Measurements from ENCODE around the gene CNNM4.
"Not testable (repeated sequence)": the region's sequence is repeated elsewhere in the genome, so short reads cannot be mapped to it uniquely, and the experiment has no call there.

CNNM4 gene

GRCh38 chr2:96801786-96802595 is 41.3 kb downstream of the CNNM4 start:
- H4K8ac ChIP-seq (ENCODE audit: low read length) = no peak overlapping the region
- no peak overlapping the region for H2AK5ac ChIP-seq (ENCODE audit: low read length, severe bottlenecking)
- H3K23ac ChIP-seq (ENCODE audit: low read length in 2 of 2) = no peak overlapping the region
- no peak overlapping the region for H3K4ac ChIP-seq (ENCODE audit: low read depth in 1 of 2, low read length in 2 of 2)
- H2BK12ac ChIP-seq (ENCODE audit: low read length in 2 of 2) = no peak overlapping the region
- H3K4me3 ChIP-seq (ENCODE audit: insufficient read depth in 1 of 2, low read depth in 1 of 2, low read length in 2 of 2) = no peak overlapping the region
- no peak overlapping the region for H4K91ac ChIP-seq (ENCODE audit: low read length)
- H3K79me1 ChIP-seq (replicated peaks; ENCODE audit: low read length, poor library complexity, severe bottlenecking) = no peaks in the 10 kb centered on the region
- H2BK120ac ChIP-seq (ENCODE audit: low read depth, low read length) = no peak overlapping the region
- no peak overlapping the region for H3K14ac ChIP-seq (ENCODE audit: low read length in 2 of 2)
- no peak overlapping the region for H3K4me2 ChIP-seq (ENCODE audit: low read length, poor library complexity, severe bottlenecking)
- H3K9ac ChIP-seq (ENCODE audit: low read length) = no peak overlapping the region
- H3K9me3 ChIP-seq (ENCODE audit: control insufficient read depth, low read length) = no peaks in the 10 kb centered on the region
- H2BK15ac ChIP-seq (ENCODE audit: low read depth, poor library complexity, severe bottlenecking) = no peak overlapping the region
- H2BK5ac ChIP-seq (ENCODE audit: low read depth, low read length, poor library complexity, severe bottlenecking) = no peak overlapping the region
- 89% methylated on average over 10 of the region's 10 CpGs for WGBS
- H3K4me1 ChIP-seq (ENCODE audit: control insufficient read depth, insufficient read depth, low read depth, low read length) = peaks cover 9% of the 10 kb centered on the region
- no peak overlapping the region for H3K18ac ChIP-seq (ENCODE audit: low read depth in 1 of 2, low read length in 2 of 2)
- DNase-seq = no peak
- H3K36me3 ChIP-seq (ENCODE audit: control insufficient read depth in 1 of 2, insufficient read depth in 2 of 2, low read depth in 1 of 2, low read length in 2 of 2) = peaks cover 13 to 42% of the 10 kb centered on the region in 2 experiments
- H3K27ac ChIP-seq (ENCODE audit: low read length, poor library complexity, severe bottlenecking) = no peak overlapping the region
- no peaks in the 10 kb centered on the region for H3K27me3 ChIP-seq (ENCODE audit: control insufficient read depth in 1 of 2, insufficient read depth in 1 of 2, low read length in 2 of 2)
- no peak overlapping the region for H2AFZ ChIP-seq (ENCODE audit: low read depth, low read length)

GRCh38 chr2:96802721-96803120 is 42.0 kb downstream of the CNNM4 start:
- H2BK5ac ChIP-seq (ENCODE audit: low read depth, low read length, poor library complexity, severe bottlenecking) = no peak overlapping the region
- H3K27me3 ChIP-seq (ENCODE audit: control insufficient read depth in 1 of 2, insufficient read depth in 1 of 2, low read length in 2 of 2) = no peaks in the 10 kb centered on the region
- no peak overlapping the region for H3K27ac ChIP-seq (ENCODE audit: low read length, poor library complexity, severe bottlenecking)
- H3K36me3 ChIP-seq (ENCODE audit: control insufficient read depth in 1 of 2, insufficient read depth in 2 of 2, low read depth in 1 of 2, low read length in 2 of 2) = peaks cover 13 to 38% of the 10 kb centered on the region in 2 experiments
- no peak overlapping the region for H2BK12ac ChIP-seq (ENCODE audit: low read length in 2 of 2)
- DNase-seq = no peak
- no peak overlapping the region for H4K91ac ChIP-seq (ENCODE audit: low read length)
- no peak overlapping the region for H3K18ac ChIP-seq (ENCODE audit: low read depth in 1 of 2, low read length in 2 of 2)
- H4K8ac ChIP-seq (ENCODE audit: low read length) = no peak overlapping the region
- H2AFZ ChIP-seq (ENCODE audit: low read depth, low read length) = no peak overlapping the region
- no peak overlapping the region for H3K4ac ChIP-seq (ENCODE audit: low read depth in 1 of 2, low read length in 2 of 2)
- H3K4me3 ChIP-seq (ENCODE audit: insufficient read depth in 1 of 2, low read depth in 1 of 2, low read length in 2 of 2) = no peak overlapping the region
- no peak overlapping the region for H2BK15ac ChIP-seq (ENCODE audit: low read depth, poor library complexity, severe bottlenecking)
- peaks cover 9% of the 10 kb centered on the region for H3K4me1 ChIP-seq (ENCODE audit: control insufficient read depth, insufficient read depth, low read depth, low read length)
- H3K23ac ChIP-seq (ENCODE audit: low read length in 2 of 2) = no peak overlapping the region
- no peaks in the 10 kb centered on the region for H3K9me3 ChIP-seq (ENCODE audit: control insufficient read depth, low read length)
- H3K14ac ChIP-seq (ENCODE audit: low read length in 2 of 2) = no peak overlapping the region
- H2BK120ac ChIP-seq (ENCODE audit: low read depth, low read length) = no peak overlapping the region
- no peak overlapping the region for H3K4me2 ChIP-seq (ENCODE audit: low read length, poor library complexity, severe bottlenecking)
- H3K9ac ChIP-seq (ENCODE audit: low read length) = no peak overlapping the region
- no peaks in the 10 kb centered on the region for H3K79me1 ChIP-seq (replicated peaks; ENCODE audit: low read length, poor library complexity, severe bottlenecking)
- WGBS = 91% methylated on average over 5 of the region's 7 CpGs
- no peak overlapping the region for H2AK5ac ChIP-seq (ENCODE audit: low read length, severe bottlenecking)

GRCh38 chr2:96804986-96805385 is 44.3 kb downstream of the CNNM4 start:
- Histone ChIP-seq H2AFZ (ENCODE audit: low read depth, low read length) (no peak overlapping the region), H3K18ac (ENCODE audit: low read depth in 1 of 2, low read length in 2 of 2) (no peak overlapping the region), H3K4ac (ENCODE audit: low read depth in 1 of 2, low read length in 2 of 2) (no peak overlapping the region), H3K79me1 (replicated peaks; ENCODE audit: low read length, poor library complexity, severe bottlenecking) (no peaks in the 10 kb centered on the region), H2AK5ac (ENCODE audit: low read length, severe bottlenecking) (no peak overlapping the region), H3K36me3 (ENCODE audit: control insufficient read depth in 1 of 2, insufficient read depth in 2 of 2, low read depth in 1 of 2, low read length in 2 of 2) (peaks cover 16 to 34% of the 10 kb centered on the region in 2 experiments), H4K8ac (ENCODE audit: low read length) (no peak overlapping the region), H2BK120ac (ENCODE audit: low read depth, low read length) (no peak overlapping the region), H3K9me3 (ENCODE audit: control insufficient read depth, low read length) (no peaks in the 10 kb centered on the region), H4K91ac (ENCODE audit: low read length) (no peak overlapping the region), H3K4me3 (ENCODE audit: insufficient read depth in 1 of 2, low read depth in 1 of 2, low read length in 2 of 2) (no peak overlapping the region), H2BK12ac (ENCODE audit: low read length in 2 of 2) (no peak overlapping the region), H3K4me1 (ENCODE audit: control insufficient read depth, insufficient read depth, low read depth, low read length) (peaks cover 9% of the 10 kb centered on the region), H3K4me2 (ENCODE audit: low read length, poor library complexity, severe bottlenecking) (no peak overlapping the region), H2BK15ac (ENCODE audit: low read depth, poor library complexity, severe bottlenecking) (no peak overlapping the region), H3K14ac (ENCODE audit: low read length in 2 of 2) (no peak overlapping the region), H3K23ac (ENCODE audit: low read length in 2 of 2) (no peak overlapping the region), H3K27me3 (ENCODE audit: control insufficient read depth in 1 of 2, insufficient read depth in 1 of 2, low read length in 2 of 2) (no peaks in the 10 kb centered on the region), H2BK5ac (ENCODE audit: low read depth, low read length, poor library complexity, severe bottlenecking) (no peak overlapping the region), H3K9ac (ENCODE audit: low read length) (no peak overlapping the region), H3K27ac (ENCODE audit: low read length, poor library complexity, severe bottlenecking) (no peak overlapping the region)
- peak; percentile 72 for DNase-seq

GRCh38 chr2:96805946-96806345 is 45.2 kb downstream of the CNNM4 start:
- DNase-seq; H3K79me1 ChIP-seq (replicated peaks; ENCODE audit: low read length, poor library complexity, severe bottlenecking); H3K9ac ChIP-seq (ENCODE audit: low read length); H2AK5ac ChIP-seq (ENCODE audit: low read length, severe bottlenecking); H3K27me3 ChIP-seq (ENCODE audit: control insufficient read depth in 1 of 2, insufficient read depth in 1 of 2, low read length in 2 of 2); H3K4me1 ChIP-seq (ENCODE audit: control insufficient read depth, insufficient read depth, low read depth, low read length); H2AFZ ChIP-seq (ENCODE audit: low read depth, low read length); H2BK12ac ChIP-seq (ENCODE audit: low read length in 2 of 2); H4K91ac ChIP-seq (ENCODE audit: low read length); H2BK5ac ChIP-seq (ENCODE audit: low read depth, low read length, poor library complexity, severe bottlenecking); H3K4me2 ChIP-seq (ENCODE audit: low read length, poor library complexity, severe bottlenecking); H3K18ac ChIP-seq (ENCODE audit: low read depth in 1 of 2, low read length in 2 of 2); H2BK120ac ChIP-seq (ENCODE audit: low read depth, low read length); H4K8ac ChIP-seq (ENCODE audit: low read length); H3K4me3 ChIP-seq (ENCODE audit: insufficient read depth in 1 of 2, low read depth in 1 of 2, low read length in 2 of 2); H3K9me3 ChIP-seq (ENCODE audit: control insufficient read depth, low read length); H3K27ac ChIP-seq (ENCODE audit: low read length, poor library complexity, severe bottlenecking); H3K23ac ChIP-seq (ENCODE audit: low read length in 2 of 2); H3K4ac ChIP-seq (ENCODE audit: low read depth in 1 of 2, low read length in 2 of 2); H2BK15ac ChIP-seq (ENCODE audit: low read depth, poor library complexity, severe bottlenecking); H3K14ac ChIP-seq (ENCODE audit: low read length in 2 of 2): not testable (repeated sequence)
- no CpG with 5 or more reads among the region's 20 CpGs for WGBS
- H3K36me3 ChIP-seq (ENCODE audit: control insufficient read depth in 1 of 2, insufficient read depth in 2 of 2, low read depth in 1 of 2, low read length in 2 of 2) = peaks cover 16 to 37% of the 10 kb centered on the region in 2 experiments
